ENCODE results near the gene WAPL. TPM values are rescaled to one million over a fixed set of nuclear protein-coding genes. Genes with fewer than 3 reads are reported as not detected.

Gene WAPL
- total and polyA plus RNA-seq, 9 of the 15 experiments (the other 6 are each of a cell fraction or from before 2014, with no cell fraction given), result 14.3 to 36.4 (median 25.3) TPM

- no peak for TF ChIP-seq E2F4 (CRISPR knock-in tag; IDR thresholded peaks at IDR 0.05; ENCODE audit: low read depth)
- TF ChIP-seq SETDB1 (IDR thresholded peaks at IDR 0.05; ENCODE audit: low read length), result no peak
- TF ChIP-seq ARID3B (CRISPR knock-in tag; IDR thresholded peaks at IDR 0.05; ENCODE audit: borderline replicate concordance), result no peak
- 0 out of 2 replicates have a peak, but pooled peaks have one; percentile 6 for TF ChIP-seq SRSF3 (IDR thresholded peaks at IDR 0.05; ENCODE audit: insufficient read depth, low read length)
- no peak for TF ChIP-seq ZNF165 (CRISPR knock-in tag; IDR thresholded peaks at IDR 0.05; ENCODE audit: borderline replicate concordance)
- peak; percentile 80 for TF ChIP-seq U2AF1 (optimal IDR thresholded peaks at IDR 0.05; ENCODE audit: low read depth, low read length)
- TF ChIP-seq CREB5 (CRISPR knock-in tag; IDR thresholded peaks at IDR 0.05), result no peak
- TF ChIP-seq NR2C2 (CRISPR knock-in tag; IDR thresholded peaks at IDR 0.05), result no peak
- peak; percentile 83 for TF ChIP-seq NR2C2 (tag; IDR thresholded peaks at IDR 0.05)
- no peak for TF ChIP-seq COPS2 (conservative IDR thresholded peaks at IDR 0.05)
- TF ChIP-seq THAP7 (CRISPR knock-in tag; IDR thresholded peaks at IDR 0.05), result no peak
- no peak for TF ChIP-seq KDM1A (IDR thresholded peaks at IDR 0.05)
- TF ChIP-seq CTCF (IDR thresholded peaks at IDR 0.05 in 2 of 3, conservative IDR thresholded peaks at IDR 0.05 in 1 of 3; ENCODE audit: insufficient read depth in 2 of 3, low read depth in 1 of 3, low read length in 3 of 3), result no peak
- no peak for TF ChIP-seq ARHGAP35 (IDR thresholded peaks at IDR 0.05; ENCODE audit: partially characterized antibody)
- no peak for TF ChIP-seq NR0B1 (IDR thresholded peaks at IDR 0.05; ENCODE audit: partially characterized antibody)
- no peak for TF ChIP-seq DACH1 (IDR thresholded peaks at IDR 0.05; ENCODE audit: partially characterized antibody)
- peak; percentile 39; the same call in 1 of the 2 replicates for TF ChIP-seq ESRRA (IDR thresholded peaks at IDR 0.05; ENCODE audit: borderline replicate concordance, low read depth)
- no peak for TF ChIP-seq ZNF3 (CRISPR knock-in tag; IDR thresholded peaks at IDR 0.05)
- 0 out of 2 replicates have a peak, but pooled peaks have one; percentile 5 for TF ChIP-seq ZNF384 (IDR thresholded peaks at IDR 0.05; ENCODE audit: low read depth, low read length)
Measured at GRCh38 chr10:86521678-86522509, at the start of gene WAPL (continued).

Data from K562 (cell line).